HCT116 (cell line): ENCODE measurements around the gene CD96. TPM values are rescaled to one million over a fixed set of nuclear protein-coding genes. Genes with fewer than 3 reads are reported as not detected.

Source experiments
- ATAC-seq: fragments of 200-7000 bp; cut with Tn5 transposase; 2 replicates; pipeline ENCODE4 v1.9.1; 2020; ENCODE audit warnings: mild to moderate bottlenecking, moderate library complexity
- BruUV-seq: library from RNA; stranded (reverse); fragments of 400-500 nt; replicated peaks from 2 replicates; lab custom pipeline; 2021; lab: Mats Ljungman, UMichigan
- CTCF ChIA-PET: fragments of 300-600 bp; sonication (Branson Sonifier 250); formaldehyde crosslinking; loops from one replicate; lab custom pipeline; 2021; ENCODE audit warnings: antibody characterized with exemption; lab: Charles Lee
- POLR2A ChIA-PET: fragments of 300-600, 350-600 bp; sonication (Branson Sonifier 250); formaldehyde crosslinking; loops from one replicate; lab custom pipeline; 2021; ENCODE audit warnings: antibody characterized with exemption; lab: Charles Lee
- RAD21 ChIA-PET, 2 experiments: fragments of 300-600 bp; sonication (Branson Sonifier 250); formaldehyde crosslinking; loops; one replicate each; lab custom pipeline; 2023; ENCODE audit warnings: low total read pairs in 2 of 2; ENCODE audit not compliant: uncharacterized antibody in 2 of 2, unreplicated experiment in 2 of 2, low non-redundant PET in 1 of 2; lab: Charles Lee
- DNase-seq: peaks from one replicate; pipeline ENCODE4 v3.0.0-alpha.2; 2010; ENCODE audit warnings: low read depth, low spot score
- H2AFZ ChIP-seq: fragments of 200-600 bp; shearing (Covaris generic), sonication (generic); 2 replicates; pipeline ENCODE4 v1.6.1; 2017; ENCODE audit warnings: low read depth, mixed run types, mixed read lengths, antibody characterized with exemption, low read length; ENCODE audit not compliant: poor library complexity, severe bottlenecking
- H3K27ac ChIP-seq: 2 replicates; pipeline ENCODE4 v1.5.1; 2012; ENCODE audit warnings: low read depth, low read length
- H3K27me3 ChIP-seq: fragments of 200-600 bp; sonication (generic); 2 replicates; pipeline ENCODE4 v1.6.1; 2016; ENCODE audit warnings: mixed run types, low read length, mixed read lengths; ENCODE audit not compliant: insufficient read depth
- H3K36me3 ChIP-seq, 2 experiments: fragments of 200-500 bp in 1 of 2; fragments of 200-600 bp in 1 of 2; sonication (Bioruptor generic) in 1 of 2; sonication (generic) in 1 of 2; 2 replicates each; pipeline versions ENCODE4 v1.5.1 to v1.6.1; 2014 to 2016; ENCODE audit warnings: low read length in 2 of 2, inconsistent platforms in 1 of 2, mixed read lengths in 1 of 2, mixed run types in 1 of 2; ENCODE audit not compliant: insufficient read depth in 2 of 2, control insufficient read depth in 1 of 2
- H3K4me1 ChIP-seq, 2 experiments: fragments of 200-600 bp in 1 of 2; sonication (generic) in 1 of 2; 2 replicates each; pipeline versions ENCODE4 v1.5.1 to v1.6.1; 2012 to 2017; ENCODE audit warnings: low read length in 2 of 2, inconsistent platforms in 1 of 2, mild to moderate bottlenecking in 1 of 2, mixed read lengths in 1 of 2, mixed run types in 1 of 2, moderate library complexity in 1 of 2; ENCODE audit not compliant: insufficient read depth in 2 of 2, control insufficient read depth in 1 of 2
- H3K4me2 ChIP-seq: fragments of 200-600 bp; sonication (generic); 2 replicates; pipeline ENCODE4 v1.6.1; 2017; ENCODE audit warnings: mixed run types, low read length, mixed read lengths
- H3K4me3 ChIP-seq, 2 experiments: fragments of 200-600 bp in 1 of 2; sonication (generic) in 1 of 2; replicated peaks in 1 of 2; 2 replicates each; pipeline ENCODE4 v1.5.1; 2011 to 2016; ENCODE audit warnings: low read length in 2 of 2, control low read depth in 1 of 2, low read depth in 1 of 2, mild to moderate bottlenecking in 1 of 2, mixed read lengths in 1 of 2, mixed run types in 1 of 2
- H3K79me2 ChIP-seq: fragments of 200-600 bp; sonication (generic); 2 replicates; pipeline ENCODE4 v1.6.1; 2017; ENCODE audit warnings: mild to moderate bottlenecking, mixed run types, low read length, moderate library complexity, mixed read lengths; ENCODE audit not compliant: insufficient read depth
- H3K9ac ChIP-seq: fragments of 200-600 bp; sonication (generic); 2 replicates; pipeline ENCODE4 v1.6.1; 2016; ENCODE audit warnings: low read length, mixed read lengths
- H3K9me2 ChIP-seq: fragments of 200-600 bp; sonication (generic), shearing (Covaris generic); 2 replicates; pipeline ENCODE4 v1.6.1; 2017; ENCODE audit warnings: mixed run types, mild to moderate bottlenecking, moderate library complexity; ENCODE audit not compliant: insufficient read depth
- H3K9me3 ChIP-seq, 2 experiments: fragments of 200-500 bp in 1 of 2; fragments of 200-600 bp in 1 of 2; sonication (Bioruptor generic) in 1 of 2; sonication (generic) in 1 of 2; 2 replicates each; pipeline ENCODE4 v1.6.1; 2014 to 2017; ENCODE audit warnings: low read length in 2 of 2, mixed read lengths in 2 of 2, inconsistent platforms in 1 of 2, low read depth in 1 of 2, mild to moderate bottlenecking in 1 of 2, mixed run types in 1 of 2, moderate library complexity in 1 of 2; ENCODE audit not compliant: control insufficient read depth in 1 of 2, insufficient read depth in 1 of 2
- H4K20me1 ChIP-seq: fragments of 200-600 bp; sonication (generic), shearing (Covaris generic); 2 replicates; pipeline ENCODE4 v1.6.1; 2017; ENCODE audit warnings: mixed run types, mild to moderate bottlenecking, moderate library complexity; ENCODE audit not compliant: insufficient read depth
- CBX3 ChIP-seq: IDR thresholded peaks from 2 replicates; pipeline ENCODE4 v1.6.1; 2012; ENCODE audit warnings: low read depth
- EGR1 ChIP-seq: IDR thresholded peaks from 2 replicates; pipeline ENCODE4 v1.6.1; 2012; ENCODE audit warnings: low read depth
- ELF1 ChIP-seq: IDR thresholded peaks from 2 replicates; pipeline ENCODE4 v1.6.1; 2012; ENCODE audit warnings: low read depth, borderline replicate concordance
- EZH2 ChIP-seq: fragments of 200-600 bp; sonication (generic); IDR thresholded peaks from 2 replicates; pipeline ENCODE4 v1.6.1; 2017; ENCODE audit warnings: antibody characterized with exemption, mixed run types
- EZH2phosphoT487 ChIP-seq: fragments of 200-600 bp; IDR thresholded peaks from 2 replicates; pipeline ENCODE4 v1.6.1; 2018; ENCODE audit warnings: antibody characterized with exemption, borderline replicate concordance
- JUND ChIP-seq: IDR thresholded peaks from 2 replicates; pipeline ENCODE4 v1.6.1; 2012
- POLR2AphosphoS5 ChIP-seq: IDR thresholded peaks from 2 replicates; pipeline ENCODE4 v1.6.1; 2011; ENCODE audit warnings: mild to moderate bottlenecking, low read depth, low read length, moderate library complexity
- REST ChIP-seq: IDR thresholded peaks from 2 replicates; pipeline ENCODE4 v1.6.1; 2012; ENCODE audit warnings: low read depth
- SP1 ChIP-seq: IDR thresholded peaks from 2 replicates; pipeline ENCODE4 v1.6.1; 2012; ENCODE audit warnings: low read depth
- SRF ChIP-seq: IDR thresholded peaks from 2 replicates; pipeline ENCODE4 v1.6.1; 2012; ENCODE audit warnings: low read depth
- TCF7L2 ChIP-seq: IDR thresholded peaks from 2 replicates; pipeline ENCODE4 v1.7.0; 2011; ENCODE audit warnings: borderline replicate concordance, inconsistent platforms; ENCODE audit not compliant: insufficient read depth, insufficient read length; ENCODE audit errors: extremely low read depth
- YY1 ChIP-seq: IDR thresholded peaks from 2 replicates; pipeline ENCODE4 v1.6.1; 2011; ENCODE audit warnings: low read length, low read depth, moderate library complexity, mild to moderate bottlenecking; ENCODE audit not compliant: insufficient replicate concordance; ENCODE audit errors: extremely low read depth
- ZFX ChIP-seq: fragments of 450-650 bp; IDR thresholded peaks from 2 replicates; pipeline ENCODE4 v1.6.1; 2017
- ZNF274 ChIP-seq: fragments of 200-500 bp; sonication (Bioruptor generic); IDR thresholded peaks from 2 replicates; pipeline ENCODE4 v1.6.1; 2014; ENCODE audit warnings: mild to moderate bottlenecking, low read depth, low read length, inconsistent platforms
- intact Hi-C: fragments of 100-400 bp; cut with micrococcal nuclease; formaldehyde crosslinking; loops from 2 replicates; pipeline ENCODE4 v1.10.0; 2022
- total RNA-seq: library from RNA; stranded (reverse); gene quantifications from one replicate; pipeline ENCODE4 v1.2.1, GENCODE V29; 2021; ENCODE audit not compliant: unreplicated experiment
- TF ChIP-seq, protein P1 (sequence below): IDR thresholded peaks from 2 replicates; pipeline ENCODE4 v1.6.1; 2012
- TF ChIP-seq, protein P2 (sequence below): IDR thresholded peaks from 2 replicates; pipeline ENCODE4 v1.6.1; 2011; ENCODE audit warnings: mild to moderate bottlenecking, low read length, moderate library complexity; ENCODE audit not compliant: insufficient replicate concordance; ENCODE audit errors: extremely low read depth
- TF ChIP-seq, protein P3 (sequence below), 3 experiments: fragments of 200-600 bp in 1 of 3; sonication (generic) in 1 of 3; IDR thresholded peaks in 2 of 3; conservative IDR thresholded peaks in 1 of 3; 2 replicates each; pipeline ENCODE4 v1.5.1; 2012 to 2017; ENCODE audit warnings: low read depth in 2 of 3, low read length in 2 of 3, antibody characterized with exemption in 1 of 3, borderline replicate concordance in 1 of 3, control low read depth in 1 of 3, mild to moderate bottlenecking in 1 of 3, mixed read lengths in 1 of 3, mixed run types in 1 of 3, moderate library complexity in 1 of 3; ENCODE audit not compliant: insufficient read depth in 1 of 3

Gene CD96
- total RNA-seq, 1 experiment from 2014 or later: 0.42 TPM

GRCh38 chr3:111601810-111602209 is 59.8 kb downstream of the CD96 start:
- intact Hi-C loops: no loop called here
- no peaks in the 10 kb centered on the region for H3K36me3 ChIP-seq
- ChIA-PET CTCF (no interaction called here), POLR2A (no interaction called here), RAD21 (no interaction called here)
- no peaks in the 10 kb centered on the region for H3K9me3 ChIP-seq
- no peaks in the 10 kb centered on the region for H3K27me3 ChIP-seq
- H4K20me1 ChIP-seq: no peaks in the 10 kb centered on the region
- ATAC-seq (no peak), DNase-seq (no peak)
- TF ChIP-seq ZFX: no peak
- TF ChIP-seq, protein P1, sequence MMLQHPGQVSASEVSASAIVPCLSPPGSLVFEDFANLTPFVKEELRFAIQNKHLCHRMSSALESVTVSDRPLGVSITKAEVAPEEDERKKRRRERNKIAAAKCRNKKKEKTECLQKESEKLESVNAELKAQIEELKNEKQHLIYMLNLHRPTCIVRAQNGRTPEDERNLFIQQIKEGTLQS: no peak
- no peak for TF ChIP-seq ZNF274
- TF ChIP-seq YY1: no peak
- TF ChIP-seq, protein P2, sequence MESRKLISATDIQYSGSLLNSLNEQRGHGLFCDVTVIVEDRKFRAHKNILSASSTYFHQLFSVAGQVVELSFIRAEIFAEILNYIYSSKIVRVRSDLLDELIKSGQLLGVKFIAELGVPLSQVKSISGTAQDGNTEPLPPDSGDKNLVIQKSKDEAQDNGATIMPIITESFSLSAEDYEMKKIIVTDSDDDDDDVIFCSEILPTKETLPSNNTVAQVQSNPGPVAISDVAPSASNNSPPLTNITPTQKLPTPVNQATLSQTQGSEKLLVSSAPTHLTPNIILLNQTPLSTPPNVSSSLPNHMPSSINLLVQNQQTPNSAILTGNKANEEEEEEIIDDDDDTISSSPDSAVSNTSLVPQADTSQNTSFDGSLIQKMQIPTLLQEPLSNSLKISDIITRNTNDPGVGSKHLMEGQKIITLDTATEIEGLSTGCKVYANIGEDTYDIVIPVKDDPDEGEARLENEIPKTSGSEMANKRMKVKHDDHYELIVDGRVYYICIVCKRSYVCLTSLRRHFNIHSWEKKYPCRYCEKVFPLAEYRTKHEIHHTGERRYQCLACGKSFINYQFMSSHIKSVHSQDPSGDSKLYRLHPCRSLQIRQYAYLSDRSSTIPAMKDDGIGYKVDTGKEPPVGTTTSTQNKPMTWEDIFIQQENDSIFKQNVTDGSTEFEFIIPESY: no peak
- no peak for TF ChIP-seq TCF7L2
- TF ChIP-seq JUND: no peak
- TF ChIP-seq ELF1: no peak
- TF ChIP-seq EZH2phosphoT487: no peak
- TF ChIP-seq EGR1: no peak
- no peak for TF ChIP-seq SRF
- no peak for TF ChIP-seq POLR2AphosphoS5
- TF ChIP-seq, protein P3, sequence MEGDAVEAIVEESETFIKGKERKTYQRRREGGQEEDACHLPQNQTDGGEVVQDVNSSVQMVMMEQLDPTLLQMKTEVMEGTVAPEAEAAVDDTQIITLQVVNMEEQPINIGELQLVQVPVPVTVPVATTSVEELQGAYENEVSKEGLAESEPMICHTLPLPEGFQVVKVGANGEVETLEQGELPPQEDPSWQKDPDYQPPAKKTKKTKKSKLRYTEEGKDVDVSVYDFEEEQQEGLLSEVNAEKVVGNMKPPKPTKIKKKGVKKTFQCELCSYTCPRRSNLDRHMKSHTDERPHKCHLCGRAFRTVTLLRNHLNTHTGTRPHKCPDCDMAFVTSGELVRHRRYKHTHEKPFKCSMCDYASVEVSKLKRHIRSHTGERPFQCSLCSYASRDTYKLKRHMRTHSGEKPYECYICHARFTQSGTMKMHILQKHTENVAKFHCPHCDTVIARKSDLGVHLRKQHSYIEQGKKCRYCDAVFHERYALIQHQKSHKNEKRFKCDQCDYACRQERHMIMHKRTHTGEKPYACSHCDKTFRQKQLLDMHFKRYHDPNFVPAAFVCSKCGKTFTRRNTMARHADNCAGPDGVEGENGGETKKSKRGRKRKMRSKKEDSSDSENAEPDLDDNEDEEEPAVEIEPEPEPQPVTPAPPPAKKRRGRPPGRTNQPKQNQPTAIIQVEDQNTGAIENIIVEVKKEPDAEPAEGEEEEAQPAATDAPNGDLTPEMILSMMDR (IDR thresholded peaks at IDR 0.05 in 2 of 3, conservative IDR thresholded peaks at IDR 0.05 in 1 of 3; ENCODE audit: borderline replicate concordance in 1 of 3, insufficient read depth in 1 of 3, low read depth in 2 of 3, low read length in 2 of 3): no peak
- no peak for TF ChIP-seq SP1
- TF ChIP-seq EZH2: no peak
- TF ChIP-seq CBX3: no peak
- no peak for TF ChIP-seq REST
- H3K4me1 ChIP-seq: peaks cover 0 to 22% of the 10 kb centered on the region in 2 experiments; a peak in 2 of 4 replicates
- no peak overlapping the region for H3K9ac ChIP-seq
- no peaks in the 10 kb centered on the region for H3K79me2 ChIP-seq
- H3K27ac ChIP-seq: no peak overlapping the region
- H3K9me2 ChIP-seq: no peaks in the 10 kb centered on the region
- no TSS peak for BruUV-seq
- H3K4me3 ChIP-seq: no peak overlapping the region
- no peak overlapping the region for H3K4me2 ChIP-seq
- H2AFZ ChIP-seq: no peak overlapping the region
